Measurements from ENCODE around the gene RECQL5.

DNA sequence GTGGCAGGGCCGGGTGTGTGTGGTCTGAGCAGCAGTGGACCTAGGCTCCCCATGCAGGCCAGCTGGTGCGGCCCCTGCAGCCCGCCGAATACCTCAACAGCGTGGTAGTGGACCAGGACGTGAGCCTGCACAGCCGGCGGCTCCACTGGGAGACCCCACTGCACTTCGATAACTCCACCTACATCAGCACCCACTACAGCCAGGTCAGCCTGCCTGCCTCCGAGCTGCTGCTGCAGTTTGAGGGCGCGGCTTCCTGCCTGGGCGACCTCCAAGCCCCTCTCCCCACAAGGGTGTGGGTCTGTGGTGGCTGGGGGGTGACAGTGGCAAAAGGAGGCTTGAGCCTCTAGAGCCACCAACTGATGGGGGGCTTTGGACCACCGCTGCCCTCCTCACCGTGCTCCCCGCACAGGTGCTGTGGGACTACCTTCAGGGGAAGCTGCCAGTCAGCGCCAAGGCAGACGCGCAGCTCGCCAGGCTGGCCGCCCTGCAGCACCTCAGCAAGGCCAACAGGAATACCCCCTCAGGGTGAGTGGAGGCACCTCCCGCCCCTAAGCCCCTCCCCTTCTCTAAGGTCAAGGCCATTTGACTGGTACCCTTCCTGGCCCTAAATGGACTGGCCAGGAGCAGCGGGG is 42.1 kb downstream of the RECQL5 start:
- TF ChIP-seq, protein P1, sequence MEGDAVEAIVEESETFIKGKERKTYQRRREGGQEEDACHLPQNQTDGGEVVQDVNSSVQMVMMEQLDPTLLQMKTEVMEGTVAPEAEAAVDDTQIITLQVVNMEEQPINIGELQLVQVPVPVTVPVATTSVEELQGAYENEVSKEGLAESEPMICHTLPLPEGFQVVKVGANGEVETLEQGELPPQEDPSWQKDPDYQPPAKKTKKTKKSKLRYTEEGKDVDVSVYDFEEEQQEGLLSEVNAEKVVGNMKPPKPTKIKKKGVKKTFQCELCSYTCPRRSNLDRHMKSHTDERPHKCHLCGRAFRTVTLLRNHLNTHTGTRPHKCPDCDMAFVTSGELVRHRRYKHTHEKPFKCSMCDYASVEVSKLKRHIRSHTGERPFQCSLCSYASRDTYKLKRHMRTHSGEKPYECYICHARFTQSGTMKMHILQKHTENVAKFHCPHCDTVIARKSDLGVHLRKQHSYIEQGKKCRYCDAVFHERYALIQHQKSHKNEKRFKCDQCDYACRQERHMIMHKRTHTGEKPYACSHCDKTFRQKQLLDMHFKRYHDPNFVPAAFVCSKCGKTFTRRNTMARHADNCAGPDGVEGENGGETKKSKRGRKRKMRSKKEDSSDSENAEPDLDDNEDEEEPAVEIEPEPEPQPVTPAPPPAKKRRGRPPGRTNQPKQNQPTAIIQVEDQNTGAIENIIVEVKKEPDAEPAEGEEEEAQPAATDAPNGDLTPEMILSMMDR (IDR thresholded peaks at IDR 0.05) = no peak
- TF ChIP-seq POLR2A (IDR thresholded peaks at IDR 0.05) = no peak
